PC-9 (cell line): ENCODE results near the gene STK39.

ENCODE experiments used
- CTCF ChIP-seq: fragments of 200-600 bp; sonication (generic); conservative IDR thresholded peaks from 2 replicates; pipeline ENCODE4 v1.6.1; 2017; ENCODE audit warnings: mixed run types, antibody characterized with exemption, mild to moderate bottlenecking, moderate library complexity
- EZH2 ChIP-seq: fragments of 200-600 bp; sonication (generic); IDR thresholded peaks from 2 replicates; pipeline ENCODE4 v1.8.0; 2017; ENCODE audit warnings: antibody characterized with exemption, low read depth

GRCh38 chr2:168182550-168183249 lies 64.7 kb downstream of the STK39 start:
- TF ChIP-seq CTCF, result no peak
- no peak for TF ChIP-seq EZH2
